ENCODE measurements around the gene LRRC4C. TPM values are rescaled to one million over a fixed set of nuclear protein-coding genes. Genes with fewer than 3 reads are reported as not detected.

LRRC4C gene
- total RNA-seq, 1 experiment from 2014 or later = 0.15 TPM

- CTCF ChIA-PET = no interaction called here
- no peak for DNase-seq (ENCODE audit: low read depth, low spot score)
- H3K4me3 ChIP-seq (ENCODE audit: low read depth in 2 of 2, low read length in 2 of 2) = no peak overlapping the region
- in situ Hi-C loops (cut with HindIII; ENCODE audit: low pct_unique_long_range_greater_than_20kb, low sequenced_read_pairs) (no loop called here), intact Hi-C loops (cut with micrococcal nuclease; ENCODE audit: unreplicated experiment) (no loop called here)
- H3K27ac ChIP-seq (ENCODE audit: low read length) = no peak overlapping the region
- POLR2A ChIA-PET = no interaction called here
- no peaks in the 10 kb centered on the region for H3K4me1 ChIP-seq (ENCODE audit: control insufficient read depth, insufficient read depth, low read length)
- TF ChIP-seq TCF7L2 (IDR thresholded peaks at IDR 0.05; ENCODE audit: low read depth, low read length) (no peak), CTCF (IDR thresholded peaks at IDR 0.05) (no peak)
- H3K27me3 ChIP-seq (ENCODE audit: control insufficient read depth, insufficient read depth, low read length) = peaks cover 6% of the 10 kb centered on the region; the same call in 1 of the 2 replicates
- H3K36me3 ChIP-seq (ENCODE audit: control insufficient read depth, insufficient read depth, low read length) = no peaks in the 10 kb centered on the region
- ATAC-seq = no peak
- no peaks in the 10 kb centered on the region for H3K9me3 ChIP-seq (ENCODE audit: control insufficient read depth, insufficient read depth, low read depth, low read length)
- no TSS peak for BruUV-seq (replicated peaks)
Measured at GRCh38 chr11:40241524-40242051, 1217.9 kb downstream of the LRRC4C start.

GRCh38 chr11:40240284-40240683 lies 1219.2 kb downstream of the LRRC4C start:
- H3K27ac ChIP-seq (ENCODE audit: low read length) = no peak overlapping the region
- no peak overlapping the region for H3K4me3 ChIP-seq (ENCODE audit: low read depth in 2 of 2, low read length in 2 of 2)
- ATAC-seq = no peak
- TF ChIP-seq CTCF (IDR thresholded peaks at IDR 0.05) (no peak), REST (IDR thresholded peaks at IDR 0.05; ENCODE audit: insufficient read depth in 1 of 2, low read depth in 2 of 2, low read length in 1 of 2) (no peak), POLR2AphosphoS5 (IDR thresholded peaks at IDR 0.05; ENCODE audit: low read depth, low read length) (no peak), SIN3A (IDR thresholded peaks at IDR 0.05; ENCODE audit: borderline replicate concordance, insufficient read depth, low read depth, low read length) (no peak), TCF7L2 (IDR thresholded peaks at IDR 0.05; ENCODE audit: low read depth, low read length) (no peak)
- in situ Hi-C loops (cut with HindIII; ENCODE audit: low pct_unique_long_range_greater_than_20kb, low sequenced_read_pairs) = no loop called here
- POLR2A ChIA-PET = no interaction called here
- intact Hi-C loops (cut with micrococcal nuclease; ENCODE audit: unreplicated experiment) = no loop called here
- no peaks in the 10 kb centered on the region for H3K4me1 ChIP-seq (ENCODE audit: control insufficient read depth, insufficient read depth, low read length)
- H3K27me3 ChIP-seq (ENCODE audit: control insufficient read depth, insufficient read depth, low read length) = peaks cover 6% of the 10 kb centered on the region; the same call in 1 of the 2 replicates
- no peaks in the 10 kb centered on the region for H3K9me3 ChIP-seq (ENCODE audit: control insufficient read depth, insufficient read depth, low read depth, low read length)
- no peak for DNase-seq (ENCODE audit: low read depth, low spot score)
- BruUV-seq (replicated peaks) = no TSS peak
- CTCF ChIA-PET = no interaction called here
- no peaks in the 10 kb centered on the region for H3K36me3 ChIP-seq (ENCODE audit: control insufficient read depth, insufficient read depth, low read length)

Data from Panc1 (cell line).